K562 (cell line): ENCODE data around the gene RPL27.

Experiments used
- KAT2B ChIP-seq: IDR thresholded peaks from one replicate; pipeline ENCODE4 v1.6.1; 2012; ENCODE audit warnings: low read depth, mild to moderate bottlenecking, control low read depth, inconsistent platforms, low read length, moderate library complexity
- NR0B1 ChIP-seq: fragments of 450-650 bp; IDR thresholded peaks from one replicate; pipeline ENCODE4 v1.6.1; 2018; ENCODE audit warnings: mild to moderate bottlenecking, moderate library complexity; ENCODE audit not compliant: partially characterized antibody
- POLR2A ChIP-seq: fragments of 450-650 bp; conservative IDR thresholded peaks from 2 replicates; pipeline ENCODE4 v1.6.1; 2016
- POLR2AphosphoS5 ChIP-seq: IDR thresholded peaks from 2 replicates; pipeline ENCODE4 v1.6.1; 2011; ENCODE audit warnings: mild to moderate bottlenecking, low read depth, low read length, moderate library complexity; ENCODE audit not compliant: control insufficient read depth, insufficient read depth
- SP1 ChIP-seq: sonication (generic); formaldehyde crosslinking; IDR thresholded peaks from 2 replicates; pipeline ENCODE4 v1.8.1; 2022; ENCODE audit warnings: mild to moderate bottlenecking, missing genetic modification reagents
- SPI1 ChIP-seq: IDR thresholded peaks from 2 replicates; pipeline ENCODE4 v1.6.1; 2011; ENCODE audit warnings: low read depth, low read length, control low read depth, borderline replicate concordance
- ZNF184 ChIP-seq: sonication (generic); formaldehyde crosslinking; IDR thresholded peaks from 2 replicates; pipeline ENCODE4 v1.5.0; 2020; ENCODE audit warnings: missing genetic modification reagents
- ZNF282 ChIP-seq: sonication (generic); formaldehyde crosslinking; IDR thresholded peaks from 2 replicates; pipeline ENCODE4 v1.8.1; 2023; ENCODE audit warnings: missing genetic modification reagents
- ZNF316 ChIP-seq: fragments of 450-650 bp; IDR thresholded peaks from 2 replicates; pipeline ENCODE4 v1.6.1; 2016
- TF ChIP-seq, protein P1 (sequence below), 2 experiments: fragments of 450-650 bp; formaldehyde crosslinking in 1 of 2; IDR thresholded peaks; 2 replicates each; pipeline versions ENCODE4 v1.4.0 to v1.6.1; 2014 to 2020; ENCODE audit warnings: mild to moderate bottlenecking in 2 of 2, borderline replicate concordance in 1 of 2, low read depth in 1 of 2
- TF ChIP-seq, protein P2 (sequence below): sonication (generic); formaldehyde crosslinking; IDR thresholded peaks from 2 replicates; pipeline ENCODE4 v1.8.0; 2022; ENCODE audit warnings: missing genetic modification reagents, mild to moderate bottlenecking, moderate library complexity, borderline replicate concordance
- TF ChIP-seq, protein P3 (sequence below): sonication (generic); formaldehyde crosslinking; IDR thresholded peaks from 2 replicates; pipeline ENCODE4 v1.9.0; 2022; ENCODE audit warnings: mild to moderate bottlenecking, missing genetic modification reagents

DNA sequence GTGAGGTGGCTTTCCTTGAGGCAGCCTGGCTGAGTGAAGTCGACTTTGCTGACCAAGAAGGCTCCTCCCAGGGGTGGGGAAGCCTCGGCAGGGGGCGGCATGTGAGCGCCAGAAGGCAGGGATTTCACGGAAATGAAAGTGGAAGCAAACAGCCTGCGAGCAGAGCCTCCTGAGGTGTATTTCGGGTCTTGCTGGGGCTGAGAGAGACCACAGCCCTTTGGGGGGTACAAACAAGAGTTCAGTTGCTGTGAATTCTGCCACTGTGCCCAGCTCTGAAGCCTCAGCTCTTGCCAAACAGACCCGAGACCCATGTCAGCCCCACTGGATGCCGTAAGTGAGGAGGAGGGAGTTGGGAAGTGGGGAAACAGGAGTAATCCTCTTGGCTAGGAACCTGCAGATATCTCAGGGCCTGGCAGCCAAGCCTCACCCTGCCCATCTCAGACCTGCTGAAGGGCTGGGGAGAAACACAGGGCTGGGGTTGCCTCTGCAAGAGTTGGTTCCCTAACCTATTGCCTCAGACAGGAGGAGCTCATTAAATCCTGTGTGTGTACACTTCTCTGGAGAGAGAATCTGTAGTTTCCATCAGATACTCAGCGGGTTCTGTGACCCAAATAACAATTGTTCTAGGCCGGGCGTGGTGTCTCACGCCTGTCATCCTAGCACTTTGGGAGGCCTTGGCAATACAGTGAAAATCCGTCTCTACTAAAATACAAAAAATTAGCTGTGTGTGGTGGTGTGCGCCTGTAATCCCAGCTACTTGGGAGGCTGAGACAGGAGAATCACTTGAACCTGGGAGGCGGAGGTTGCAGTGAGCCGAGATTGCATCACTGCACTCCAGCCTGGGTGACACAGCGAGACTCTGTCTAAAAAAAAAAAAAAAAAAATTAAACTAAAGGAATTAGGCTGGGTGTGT is 8.7 kb downstream of the RPL27 start, which contains the start of gene IFI35:
- TF ChIP-seq KAT2B (no peak), SP1 (CRISPR knock-in tag) (no peak), POLR2AphosphoS5 (no peak), POLR2A (peak; percentile 71), NR0B1 (no peak), ZNF316 (no peak), SPI1 (no peak), ZNF282 (no peak), ZNF184 (CRISPR knock-in tag) (no peak)
- TF ChIP-seq, protein P1, sequence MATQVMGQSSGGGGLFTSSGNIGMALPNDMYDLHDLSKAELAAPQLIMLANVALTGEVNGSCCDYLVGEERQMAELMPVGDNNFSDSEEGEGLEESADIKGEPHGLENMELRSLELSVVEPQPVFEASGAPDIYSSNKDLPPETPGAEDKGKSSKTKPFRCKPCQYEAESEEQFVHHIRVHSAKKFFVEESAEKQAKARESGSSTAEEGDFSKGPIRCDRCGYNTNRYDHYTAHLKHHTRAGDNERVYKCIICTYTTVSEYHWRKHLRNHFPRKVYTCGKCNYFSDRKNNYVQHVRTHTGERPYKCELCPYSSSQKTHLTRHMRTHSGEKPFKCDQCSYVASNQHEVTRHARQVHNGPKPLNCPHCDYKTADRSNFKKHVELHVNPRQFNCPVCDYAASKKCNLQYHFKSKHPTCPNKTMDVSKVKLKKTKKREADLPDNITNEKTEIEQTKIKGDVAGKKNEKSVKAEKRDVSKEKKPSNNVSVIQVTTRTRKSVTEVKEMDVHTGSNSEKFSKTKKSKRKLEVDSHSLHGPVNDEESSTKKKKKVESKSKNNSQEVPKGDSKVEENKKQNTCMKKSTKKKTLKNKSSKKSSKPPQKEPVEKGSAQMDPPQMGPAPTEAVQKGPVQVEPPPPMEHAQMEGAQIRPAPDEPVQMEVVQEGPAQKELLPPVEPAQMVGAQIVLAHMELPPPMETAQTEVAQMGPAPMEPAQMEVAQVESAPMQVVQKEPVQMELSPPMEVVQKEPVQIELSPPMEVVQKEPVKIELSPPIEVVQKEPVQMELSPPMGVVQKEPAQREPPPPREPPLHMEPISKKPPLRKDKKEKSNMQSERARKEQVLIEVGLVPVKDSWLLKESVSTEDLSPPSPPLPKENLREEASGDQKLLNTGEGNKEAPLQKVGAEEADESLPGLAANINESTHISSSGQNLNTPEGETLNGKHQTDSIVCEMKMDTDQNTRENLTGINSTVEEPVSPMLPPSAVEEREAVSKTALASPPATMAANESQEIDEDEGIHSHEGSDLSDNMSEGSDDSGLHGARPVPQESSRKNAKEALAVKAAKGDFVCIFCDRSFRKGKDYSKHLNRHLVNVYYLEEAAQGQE (IDR thresholded peaks at IDR 0.05; ENCODE audit: borderline replicate concordance) = peak; percentile 73; the same call in 1 of the 2 replicates
- TF ChIP-seq, protein P1 (CRISPR knock-in tag; IDR thresholded peaks at IDR 0.05; ENCODE audit: low read depth) = no peak
- TF ChIP-seq, protein P2, sequence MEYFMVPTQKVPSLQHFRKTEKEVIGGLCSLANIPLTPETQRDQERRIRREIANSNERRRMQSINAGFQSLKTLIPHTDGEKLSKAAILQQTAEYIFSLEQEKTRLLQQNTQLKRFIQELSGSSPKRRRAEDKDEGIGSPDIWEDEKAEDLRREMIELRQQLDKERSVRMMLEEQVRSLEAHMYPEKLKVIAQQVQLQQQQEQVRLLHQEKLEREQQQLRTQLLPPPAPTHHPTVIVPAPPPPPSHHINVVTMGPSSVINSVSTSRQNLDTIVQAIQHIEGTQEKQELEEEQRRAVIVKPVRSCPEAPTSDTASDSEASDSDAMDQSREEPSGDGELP (CRISPR knock-in tag) = peak; percentile 50; the same call in 1 of the 2 replicates
- TF ChIP-seq, protein P3, sequence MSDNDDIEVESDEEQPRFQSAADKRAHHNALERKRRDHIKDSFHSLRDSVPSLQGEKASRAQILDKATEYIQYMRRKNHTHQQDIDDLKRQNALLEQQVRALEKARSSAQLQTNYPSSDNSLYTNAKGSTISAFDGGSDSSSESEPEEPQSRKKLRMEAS (CRISPR knock-in tag) = no peak
